Thoracic aorta (tissue), 2 donors: ENCODE data around the gene CYP17A1. TPM values are rescaled to one million over a fixed set of nuclear protein-coding genes. Genes with fewer than 3 reads are reported as not detected.
A peak's percentile ranks its signal among the peaks of the same experiment; 100 is the strongest.

Experiments used
- ATAC-seq: fragments of 150-250 bp; one replicate; pipeline ENCODE4 v1.8.0; 2017; ENCODE audit warnings: low read depth; ENCODE audit not compliant: insufficient number of reproducible peaks, low FRiP score
- DNase-seq: peaks from one replicate; pipeline ENCODE4 v3.0.0-alpha.2; 2020; ENCODE audit warnings: low spot score
- H3K27ac ChIP-seq, 2 donors: fragments of 200-600 bp; sonication (generic); 1 replicate in 1 of 2; 2 replicates in 1 of 2; pipeline ENCODE4 v1.5.1; 2016; ENCODE audit warnings: mild to moderate bottlenecking in 2 of 2, moderate library complexity in 2 of 2
- H3K27me3 ChIP-seq: fragments of 200-600 bp; sonication (generic); replicated peaks from 2 replicates; pipeline ENCODE4 v1.6.0; 2016; ENCODE audit warnings: mild to moderate bottlenecking; ENCODE audit not compliant: insufficient read depth
- H3K36me3 ChIP-seq: fragments of 200-600 bp; sonication (generic); one replicate; pipeline ENCODE4 v1.5.1; 2016
- H3K4me1 ChIP-seq, 2 donors: fragments of 200-600 bp; sonication (generic); 1 replicate in 1 of 2; 2 replicates in 1 of 2; pipeline versions ENCODE4 v1.5.1 to v1.6.0; 2016; ENCODE audit warnings: low read depth in 2 of 2, mild to moderate bottlenecking in 1 of 2; ENCODE audit not compliant: control insufficient read depth in 1 of 2
- H3K4me3 ChIP-seq: fragments of 200-600 bp; sonication (generic); 2 replicates; pipeline ENCODE4 v1.5.1; 2016; ENCODE audit warnings: mild to moderate bottlenecking
- H3K9me3 ChIP-seq: fragments of 200-600 bp; sonication (generic); 2 replicates; pipeline ENCODE4 v1.5.1; 2016
- total RNA-seq, 2 donors: library from RNA; depleted of rRNA; stranded (reverse); fragments of >200 nt; gene quantifications; one replicate each; pipeline versions ENCODE4 v1.1.0 to v1.2.3, GENCODE V29; 2016
- TF ChIP-seq, protein P1 (sequence below): fragments of 200-600 bp; sonication (generic); IDR thresholded peaks from one replicate; pipeline ENCODE4 v1.5.1; 2019; ENCODE audit warnings: antibody characterized with exemption

Gene CYP17A1
- total RNA-seq, 2 donors from 2014 or later, result 0.41 to 1.3 TPM

DNA sequence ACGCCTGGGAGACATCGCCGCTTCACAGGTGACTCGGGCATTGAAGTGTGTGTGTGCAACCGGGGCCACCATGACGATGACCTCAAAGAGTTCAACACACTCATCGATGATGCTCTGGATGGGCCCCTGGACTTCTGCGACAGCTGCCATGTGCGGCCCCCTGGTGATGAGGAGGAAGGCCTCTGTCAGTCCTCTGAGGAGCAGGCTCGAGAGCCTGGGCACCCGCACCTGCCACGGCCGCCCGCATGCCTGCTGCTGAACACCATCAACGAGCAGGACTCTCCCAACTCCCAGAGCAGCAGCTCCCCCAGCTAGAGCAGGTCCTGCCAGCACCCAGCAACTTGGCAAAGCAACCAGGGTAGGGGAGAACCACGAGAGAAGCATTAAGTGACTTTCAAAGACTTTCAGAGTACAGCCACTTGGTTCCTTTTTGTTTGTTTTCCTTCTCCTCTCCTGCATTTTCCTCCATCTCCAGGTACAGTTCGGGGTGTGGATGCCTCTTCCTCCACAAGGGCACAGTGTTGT lies 24.1 kb downstream of the CYP17A1 start:
- peaks cover 30 to 55% of the 10 kb centered on the region in 2 donors for H3K4me1 ChIP-seq
- H3K27me3 ChIP-seq, result no peaks in the 10 kb centered on the region
- ATAC-seq, result no peak
- H3K4me3 ChIP-seq, result no peak overlapping the region
- no peak for DNase-seq
- H3K36me3 ChIP-seq, result peaks cover 38% of the 10 kb centered on the region
- H3K9me3 ChIP-seq, result no peaks in the 10 kb centered on the region
- TF ChIP-seq, protein P1, sequence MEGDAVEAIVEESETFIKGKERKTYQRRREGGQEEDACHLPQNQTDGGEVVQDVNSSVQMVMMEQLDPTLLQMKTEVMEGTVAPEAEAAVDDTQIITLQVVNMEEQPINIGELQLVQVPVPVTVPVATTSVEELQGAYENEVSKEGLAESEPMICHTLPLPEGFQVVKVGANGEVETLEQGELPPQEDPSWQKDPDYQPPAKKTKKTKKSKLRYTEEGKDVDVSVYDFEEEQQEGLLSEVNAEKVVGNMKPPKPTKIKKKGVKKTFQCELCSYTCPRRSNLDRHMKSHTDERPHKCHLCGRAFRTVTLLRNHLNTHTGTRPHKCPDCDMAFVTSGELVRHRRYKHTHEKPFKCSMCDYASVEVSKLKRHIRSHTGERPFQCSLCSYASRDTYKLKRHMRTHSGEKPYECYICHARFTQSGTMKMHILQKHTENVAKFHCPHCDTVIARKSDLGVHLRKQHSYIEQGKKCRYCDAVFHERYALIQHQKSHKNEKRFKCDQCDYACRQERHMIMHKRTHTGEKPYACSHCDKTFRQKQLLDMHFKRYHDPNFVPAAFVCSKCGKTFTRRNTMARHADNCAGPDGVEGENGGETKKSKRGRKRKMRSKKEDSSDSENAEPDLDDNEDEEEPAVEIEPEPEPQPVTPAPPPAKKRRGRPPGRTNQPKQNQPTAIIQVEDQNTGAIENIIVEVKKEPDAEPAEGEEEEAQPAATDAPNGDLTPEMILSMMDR, result no peak
- peak overlapping the region; percentile 96 to 99 for H3K27ac ChIP-seq

DNA sequence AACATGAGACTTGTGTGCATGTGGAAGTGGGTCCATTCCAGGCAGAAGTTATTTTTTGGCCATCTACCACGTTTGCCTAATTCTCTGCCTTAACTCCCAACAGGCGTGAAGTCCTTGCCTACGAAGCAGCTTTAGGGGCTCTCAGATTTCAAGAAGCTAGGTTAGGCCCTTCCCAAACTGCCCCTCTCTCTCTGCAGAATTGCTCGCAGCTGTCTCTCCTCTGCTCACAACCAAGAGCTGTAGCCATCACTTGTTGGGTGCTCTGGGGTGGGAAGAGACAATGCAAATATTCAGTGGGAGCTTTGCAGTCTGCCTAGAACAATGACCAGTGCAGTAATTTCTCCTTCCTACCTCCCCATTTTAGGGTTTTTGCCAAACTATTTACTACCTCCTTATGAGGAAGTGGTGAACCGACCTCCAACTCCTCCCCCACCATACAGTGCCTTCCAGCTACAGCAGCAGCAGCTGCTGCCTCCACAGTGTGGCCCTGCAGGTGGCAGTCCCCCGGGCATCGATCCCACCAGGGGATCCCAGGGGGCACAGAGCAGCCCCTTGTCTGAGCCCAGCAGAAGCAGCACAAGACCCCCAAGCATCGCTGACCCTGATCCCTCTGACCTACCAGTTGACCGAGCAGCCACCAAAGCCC lies 24.9 kb downstream of the CYP17A1 start:
- DNase-seq (no peak), ATAC-seq (no peak)
- no peak overlapping the region for H3K4me3 ChIP-seq
- no peaks in the 10 kb centered on the region for H3K27me3 ChIP-seq
- TF ChIP-seq, protein P1, result no peak
- peaks cover 38% of the 10 kb centered on the region for H3K36me3 ChIP-seq
- peak overlapping the region in 1 of 2 donors; percentile 21 for H3K27ac ChIP-seq
- H3K4me1 ChIP-seq, result peaks cover 30 to 55% of the 10 kb centered on the region in 2 donors
- H3K9me3 ChIP-seq, result no peaks in the 10 kb centered on the region

DNA sequence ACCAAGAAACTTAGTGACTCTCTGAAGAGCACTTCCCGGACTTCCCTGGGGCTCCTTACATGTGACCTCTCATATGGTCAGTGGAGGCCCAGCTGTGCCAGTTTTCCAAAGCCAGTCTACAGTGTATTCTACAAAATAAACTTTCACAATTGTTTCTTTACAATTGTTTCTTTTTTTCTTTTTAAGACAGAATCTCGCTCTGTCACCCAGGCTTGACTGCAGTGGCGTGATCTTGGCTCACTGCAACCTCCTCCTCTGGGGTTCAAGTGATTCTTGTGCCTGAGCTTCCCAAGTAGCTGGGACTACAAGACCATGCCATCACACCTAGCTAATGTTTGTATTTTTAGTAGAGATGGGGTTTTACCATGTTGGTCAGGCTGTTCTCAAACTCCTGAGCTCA lies 25.9 kb downstream of the CYP17A1 start:
- Histone ChIP-seq H3K36me3 (peaks cover 38% of the 10 kb centered on the region), H3K27ac (no peak overlapping the region), H3K4me3 (no peak overlapping the region), H3K9me3 (no peaks in the 10 kb centered on the region), H3K27me3 (no peaks in the 10 kb centered on the region), H3K4me1 (peaks cover 23 to 48% of the 10 kb centered on the region in 2 donors)
- ATAC-seq (no peak), DNase-seq (no peak)
- TF ChIP-seq, protein P1, result no peak

DNA sequence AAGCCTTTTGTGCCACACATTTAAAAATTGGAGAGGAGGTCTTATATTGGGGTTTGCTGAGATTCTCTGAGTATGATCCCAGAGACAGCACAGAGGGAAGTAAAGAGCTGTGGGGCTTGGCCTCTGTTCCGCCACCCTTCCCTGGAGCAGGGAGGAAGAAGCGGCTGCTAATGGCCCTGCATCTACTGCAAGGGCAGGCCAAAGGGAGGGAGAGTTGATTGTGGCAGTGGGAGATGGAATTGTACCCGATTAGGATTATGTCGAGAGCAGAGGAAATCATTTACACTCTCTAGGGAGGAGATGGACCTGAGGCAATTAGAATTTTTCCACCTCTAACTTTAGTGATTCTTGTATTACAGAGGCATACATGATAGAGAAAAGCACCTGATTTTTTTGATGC lies 28.8 kb downstream of the CYP17A1 start:
- H3K4me1 ChIP-seq, result peaks cover 5 to 34% of the 10 kb centered on the region in 2 donors
- no peaks in the 10 kb centered on the region for H3K27me3 ChIP-seq
- H3K27ac ChIP-seq, result no peak overlapping the region
- DNase-seq (no peak), ATAC-seq (no peak)
- H3K4me3 ChIP-seq, result no peak overlapping the region
- H3K36me3 ChIP-seq, result peaks cover 35% of the 10 kb centered on the region
- TF ChIP-seq, protein P1, result no peak
- H3K9me3 ChIP-seq, result no peaks in the 10 kb centered on the region

DNA sequence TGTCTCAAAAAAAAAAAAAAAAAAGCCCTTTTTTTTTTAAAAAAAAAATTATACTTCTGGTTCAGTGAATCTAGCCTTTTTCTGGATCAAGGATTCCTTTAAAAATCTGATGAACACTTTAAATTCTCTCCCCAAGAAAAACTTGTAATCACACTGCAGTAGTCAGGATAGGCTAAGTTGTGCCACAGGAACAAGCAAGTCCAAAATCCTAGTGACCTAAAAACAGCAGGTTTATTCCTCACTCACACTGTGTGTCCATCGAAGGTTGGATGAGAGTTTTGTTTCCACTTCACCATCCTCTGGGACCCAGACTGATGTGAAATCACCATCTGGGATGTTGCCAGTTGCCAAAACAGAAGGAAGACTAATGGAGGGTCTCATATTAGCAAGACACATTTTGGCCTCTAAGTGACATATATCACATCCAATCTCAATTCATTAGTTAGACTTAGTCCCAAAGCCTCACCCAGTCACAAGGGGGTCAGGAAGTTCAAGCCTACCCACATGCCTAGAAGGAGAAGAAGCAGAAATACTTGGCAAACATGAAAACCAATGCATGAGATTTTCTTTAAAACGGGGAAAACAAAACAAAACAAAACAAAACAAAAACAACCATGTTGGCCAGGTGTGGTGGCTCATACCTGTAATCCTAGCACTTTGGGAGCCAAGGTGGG lies 32.7 kb downstream of the CYP17A1 start:
- no peaks in the 10 kb centered on the region for H3K36me3 ChIP-seq
- ATAC-seq (no peak), DNase-seq (no peak)
- H3K27me3 ChIP-seq, result no peaks in the 10 kb centered on the region
- peak overlapping the region in 1 of 2 donors; percentile 25 for H3K27ac ChIP-seq
- no peak overlapping the region for H3K4me3 ChIP-seq
- peaks cover 40 to 55% of the 10 kb centered on the region in 2 donors for H3K4me1 ChIP-seq
- no peaks in the 10 kb centered on the region for H3K9me3 ChIP-seq
- TF ChIP-seq, protein P1, result no peak
